Measurements from ENCODE around the gene OR1J2. TPM values are rescaled to one million over a fixed set of nuclear protein-coding genes. Genes with fewer than 3 reads are reported as not detected.

OR1J2 gene
- total RNA-seq, 3 donors from 2014 or later (not counting 1 experiment from before 2014, with no cell fraction given): not detected

- Mint-ChIP-seq H3K4me3 (no peak overlapping the region), H3K9me3 (no peaks in the 10 kb centered on the region), H3K27ac (no peak overlapping the region), H3K4me1 (peaks cover 0 to 3% of the 10 kb centered on the region in 2 donors), H3K36me3 (no peaks in the 10 kb centered on the region), H3K27me3 (ENCODE audit: low read depth in 2 of 2) (peaks cover 19 to 21% of the 10 kb centered on the region in 2 donors)
- Histone ChIP-seq H3K36me3 (ENCODE audit: control insufficient read depth, insufficient read depth, low read length) (no peaks in the 10 kb centered on the region), H3K4me3 (ENCODE audit: low read length) (no peak overlapping the region), H3K27me3 (ENCODE audit: control insufficient read depth, insufficient read depth, low read length) (no peaks in the 10 kb centered on the region), H3K4me1 (ENCODE audit: control insufficient read depth, insufficient read depth, low read length) (no peaks in the 10 kb centered on the region), H3K27ac (ENCODE audit: low read length) (no peak overlapping the region), H3K9me3 (ENCODE audit: control insufficient read depth, insufficient read depth, low read length) (no peaks in the 10 kb centered on the region)
- intact Hi-C loops (cut with micrococcal nuclease): no loop called here
- ATAC-seq (no peak), DNase-seq (no peak)
- 74% methylated on average over 2 of the region's 2 CpGs for WGBS (ENCODE audit: insufficient coverage)
- TF ChIP-seq CTCF (IDR thresholded peaks at IDR 0.05): no peak
Observed at GRCh38 chr9:122506964-122507363, 3.6 kb upstream of the OR1J2 start.

- Mint-ChIP-seq H3K36me3 (no peaks in the 10 kb centered on the region), H3K27ac (no peak overlapping the region), H3K4me1 (no peaks in the 10 kb centered on the region), H3K4me3 (no peak overlapping the region), H3K27me3 (ENCODE audit: low read depth in 2 of 2) (peaks cover 10 to 24% of the 10 kb centered on the region in 2 donors), H3K9me3 (no peaks in the 10 kb centered on the region)
- Histone ChIP-seq H3K9me3 (ENCODE audit: control insufficient read depth, insufficient read depth, low read length) (no peaks in the 10 kb centered on the region), H3K4me3 (ENCODE audit: low read length) (no peak overlapping the region), H3K4me1 (ENCODE audit: control insufficient read depth, insufficient read depth, low read length) (no peaks in the 10 kb centered on the region), H3K36me3 (ENCODE audit: control insufficient read depth, insufficient read depth, low read length) (no peaks in the 10 kb centered on the region), H3K27me3 (ENCODE audit: control insufficient read depth, insufficient read depth, low read length) (no peaks in the 10 kb centered on the region), H3K27ac (ENCODE audit: low read length) (no peak overlapping the region)
- TF ChIP-seq CTCF (IDR thresholded peaks at IDR 0.05): no peak
- DNase-seq (no peak), ATAC-seq (no peak)
- 57% methylated on average over 2 of the region's 2 CpGs for WGBS (ENCODE audit: insufficient coverage)
- intact Hi-C loops (cut with micrococcal nuclease): no loop called here
Observed at GRCh38 chr9:122518226-122518625, 7.6 kb downstream of the OR1J2 start.

GRCh38 chr9:122518841-122519240 lies 8.2 kb downstream of the OR1J2 start, which contains the start of gene OR1J4:
Gene OR1J4, plus strand, starts transcription at chr9:122519141. Its CDS starts 0 bp downstream, at chr9:122519141.
- peaks cover 11 to 24% of the 10 kb centered on the region in 2 donors for H3K27me3 Mint-ChIP-seq (ENCODE audit: low read depth in 2 of 2)
- no peaks in the 10 kb centered on the region for H3K36me3 Mint-ChIP-seq
- no peak for DNase-seq
- Histone ChIP-seq H3K27me3 (ENCODE audit: control insufficient read depth, insufficient read depth, low read length) (no peaks in the 10 kb centered on the region), H3K27ac (ENCODE audit: low read length) (no peak within 1 kb of the TSS), H3K9me3 (ENCODE audit: control insufficient read depth, insufficient read depth, low read length) (no peaks in the 10 kb centered on the region), H3K36me3 (ENCODE audit: control insufficient read depth, insufficient read depth, low read length) (no peaks in the 10 kb centered on the region), H3K4me1 (ENCODE audit: control insufficient read depth, insufficient read depth, low read length) (no peaks in the 10 kb centered on the region), H3K4me3 (ENCODE audit: low read length) (no peak within 1 kb of the TSS)
- TF ChIP-seq CTCF (IDR thresholded peaks at IDR 0.05): no peak
- no peaks in the 10 kb centered on the region for H3K9me3 Mint-ChIP-seq
- ATAC-seq: no peak
- intact Hi-C loops (cut with micrococcal nuclease): no loop called here
- no peak within 1 kb of the TSS for H3K27ac Mint-ChIP-seq
- whole genome bisulfite sequencing (ENCODE audit: insufficient coverage): 88% methylated on average over 4 of the region's 4 CpGs
- H3K4me1 Mint-ChIP-seq: no peaks in the 10 kb centered on the region
- H3K4me3 Mint-ChIP-seq: no peak within 1 kb of the TSS

GRCh38 chr9:122519376-122519775 lies 8.8 kb downstream of the OR1J2 start:
- no peak for TF ChIP-seq CTCF (IDR thresholded peaks at IDR 0.05)
- Histone ChIP-seq H3K4me1 (ENCODE audit: control insufficient read depth, insufficient read depth, low read length) (no peaks in the 10 kb centered on the region), H3K4me3 (ENCODE audit: low read length) (no peak overlapping the region), H3K27me3 (ENCODE audit: control insufficient read depth, insufficient read depth, low read length) (no peaks in the 10 kb centered on the region), H3K36me3 (ENCODE audit: control insufficient read depth, insufficient read depth, low read length) (no peaks in the 10 kb centered on the region), H3K9me3 (ENCODE audit: control insufficient read depth, insufficient read depth, low read length) (no peaks in the 10 kb centered on the region), H3K27ac (ENCODE audit: low read length) (no peak overlapping the region)
- no peaks in the 10 kb centered on the region for H3K9me3 Mint-ChIP-seq
- H3K4me1 Mint-ChIP-seq: no peaks in the 10 kb centered on the region
- H3K4me3 Mint-ChIP-seq: no peak overlapping the region
- no peak overlapping the region for H3K27ac Mint-ChIP-seq
- WGBS (ENCODE audit: insufficient coverage): 89% methylated on average over 3 of the region's 3 CpGs
- ATAC-seq (no peak), DNase-seq (no peak)
- peaks cover 11 to 28% of the 10 kb centered on the region in 2 donors for H3K27me3 Mint-ChIP-seq (ENCODE audit: low read depth in 2 of 2)
- no peaks in the 10 kb centered on the region for H3K36me3 Mint-ChIP-seq
- intact Hi-C loops (cut with micrococcal nuclease): no loop called here

All from natural killer cell (primary cell).